ENCODE results near the gene PLEKHJ1. TPM values are rescaled to one million over a fixed set of nuclear protein-coding genes. Genes with fewer than 3 reads are reported as not detected.

PLEKHJ1 gene
- total and polyA plus RNA-seq, 4 donors: 22.2 to 44.5 (median 37.0) TPM

GRCh38 chr19:2208975-2209374, 27.2 kb downstream of the PLEKHJ1 start (continued):
- TF ChIP-seq CTCF (IDR thresholded peaks at IDR 0.05; ENCODE audit: low read depth, low read length, missing input control) (no peak), FOXA1 (IDR thresholded peaks at IDR 0.05) (no peak)

GRCh38 chr19:2207991-2208860, 27.9 kb downstream of the PLEKHJ1 start:
- H3K9me3 ChIP-seq (ENCODE audit: control insufficient read depth in 4 of 4, low read length in 3 of 4): no peaks in the 10 kb centered on the region
- no peak overlapping the region for H3K9ac ChIP-seq (ENCODE audit: low read depth in 1 of 2, low read length in 2 of 2)
- no peak overlapping the region for H3K27ac ChIP-seq (ENCODE audit: low read depth in 1 of 2, low read length in 2 of 2)
- peak; percentile 63 for DNase-seq (ENCODE audit: low spot score)
- peaks cover 10 to 54% (median 16%) of the 10 kb centered on the region in 4 donors for H3K36me3 ChIP-seq (ENCODE audit: control insufficient read depth in 4 of 4, insufficient read depth in 3 of 4, low read depth in 1 of 4, low read length in 3 of 4)
- H3K4me1 ChIP-seq (ENCODE audit: control insufficient read depth in 4 of 4, insufficient read depth in 4 of 4, low read length in 3 of 4): peaks cover 0 to 1% (median 0%) of the 10 kb centered on the region in 4 donors
- 82% methylated on average over 36 of the region's 36 CpGs for WGBS
- H3K4me3 ChIP-seq (ENCODE audit: low read depth in 1 of 3, low read length in 3 of 3): no peak overlapping the region
- no peaks in the 10 kb centered on the region for H3K27me3 ChIP-seq (ENCODE audit: control insufficient read depth in 4 of 4, insufficient read depth in 4 of 4, low read length in 3 of 4)
- TF ChIP-seq FOXA1 (IDR thresholded peaks at IDR 0.05) (no peak), NR2F2 (IDR thresholded peaks at IDR 0.05) (no peak), RAD21 (IDR thresholded peaks at IDR 0.05) (peak in 1 of 2 donors; percentile 25), RXRA (IDR thresholded peaks at IDR 0.05) (no peak), CTCF (IDR thresholded peaks at IDR 0.05; ENCODE audit: low read depth, low read length, missing input control) (peak; percentile 10), YY1 (IDR thresholded peaks at IDR 0.05) (no peak)

- H3K4me1 ChIP-seq (ENCODE audit: control insufficient read depth in 4 of 4, insufficient read depth in 4 of 4, low read length in 3 of 4): peaks cover 0 to 1% (median 0%) of the 10 kb centered on the region in 4 donors
- H3K27me3 ChIP-seq (ENCODE audit: control insufficient read depth in 4 of 4, insufficient read depth in 4 of 4, low read length in 3 of 4): no peaks in the 10 kb centered on the region
- peaks cover 8 to 56% (median 17%) of the 10 kb centered on the region in 4 donors for H3K36me3 ChIP-seq (ENCODE audit: control insufficient read depth in 4 of 4, insufficient read depth in 3 of 4, low read depth in 1 of 4, low read length in 3 of 4)
- no peak for DNase-seq (ENCODE audit: low spot score)
- H3K27ac ChIP-seq (ENCODE audit: low read depth in 1 of 2, low read length in 2 of 2): no peak overlapping the region
- H3K9me3 ChIP-seq (ENCODE audit: control insufficient read depth in 4 of 4, low read length in 3 of 4): no peaks in the 10 kb centered on the region
- no peak overlapping the region for H3K9ac ChIP-seq (ENCODE audit: low read depth in 1 of 2, low read length in 2 of 2)
- WGBS: 97% methylated on average over 15 of the region's 15 CpGs
- TF ChIP-seq ATF3 (IDR thresholded peaks at IDR 0.05) (no peak), TAF1 (conservative IDR thresholded peaks at IDR 0.05) (no peak), NR2F2 (IDR thresholded peaks at IDR 0.05) (no peak), GABPA (IDR thresholded peaks at IDR 0.05 in 1 of 2, conservative IDR thresholded peaks at IDR 0.05 in 1 of 2) (no peak), CTCF (IDR thresholded peaks at IDR 0.05; ENCODE audit: low read depth, low read length, missing input control) (no peak), FOXA2 (IDR thresholded peaks at IDR 0.05) (no peak), EGR1 (IDR thresholded peaks at IDR 0.05; ENCODE audit: low read depth in 2 of 2) (no peak), RAD21 (IDR thresholded peaks at IDR 0.05) (no peak), JUND (IDR thresholded peaks at IDR 0.05) (no peak), HNF4A (conservative IDR thresholded peaks at IDR 0.05) (no peak), FOXA1 (IDR thresholded peaks at IDR 0.05) (no peak), YY1 (IDR thresholded peaks at IDR 0.05) (no peak), SP1 (IDR thresholded peaks at IDR 0.05) (no peak), MAX (IDR thresholded peaks at IDR 0.05) (no peak), ZBTB33 (IDR thresholded peaks at IDR 0.05) (no peak), HNF4G (IDR thresholded peaks at IDR 0.05) (no peak)
- no peak overlapping the region for H3K4me3 ChIP-seq (ENCODE audit: low read depth in 1 of 3, low read length in 3 of 3)
Observed at GRCh38 chr19:2207008-2207407, 29.1 kb downstream of the PLEKHJ1 start.
